Mammary epithelial cell (primary cell): ENCODE data around the gene FBXO39.
"Not testable (repeated sequence)": the region's sequence is repeated elsewhere in the genome, so short reads cannot be mapped to it uniquely, and the experiment has no call there.

Source experiments
- CTCF ChIP-seq, 2 donors: IDR thresholded peaks in 1 of 2; conservative IDR thresholded peaks in 1 of 2; 2 replicates each; pipeline ENCODE4 v1.5.1; 2011 to 2012; ENCODE audit warnings: inconsistent platforms in 2 of 2, low read length in 2 of 2, mild to moderate bottlenecking in 2 of 2, control low read depth in 1 of 2, low read depth in 1 of 2; ENCODE audit not compliant: insufficient read depth in 1 of 2; ENCODE audit errors: extremely low read depth in 1 of 2
- EZH2 ChIP-seq: IDR thresholded peaks from 2 replicates; pipeline ENCODE4 v1.6.1; 2012; ENCODE audit warnings: low read length, inconsistent platforms, borderline replicate concordance

- TF ChIP-seq CTCF (conservative IDR thresholded peaks at IDR 0.05 in 1 of 2, IDR thresholded peaks at IDR 0.05 in 1 of 2; ENCODE audit: extremely low read depth in 1 of 2, insufficient read depth in 1 of 2, low read depth in 1 of 2, low read length in 2 of 2); EZH2: not testable (repeated sequence)
Measured at GRCh38 chr17:6746665-6747064, 29.4 kb upstream of the FBXO39 start.
